Activated T-cell treated with anti-CD3 and anti-CD28 coated beads for 1 hour (primary cell): ENCODE measurements around the gene SLAIN1.
"Not testable (repeated sequence)": the region's sequence is repeated elsewhere in the genome, so short reads cannot be mapped to it uniquely, and the experiment has no call there.

Experiments
- DNase-seq: peaks from one replicate; pipeline ENCODE4 v3.0.0-alpha.2; 2020; ENCODE audit warnings: low read depth

The SLAIN1 gene

DNA sequence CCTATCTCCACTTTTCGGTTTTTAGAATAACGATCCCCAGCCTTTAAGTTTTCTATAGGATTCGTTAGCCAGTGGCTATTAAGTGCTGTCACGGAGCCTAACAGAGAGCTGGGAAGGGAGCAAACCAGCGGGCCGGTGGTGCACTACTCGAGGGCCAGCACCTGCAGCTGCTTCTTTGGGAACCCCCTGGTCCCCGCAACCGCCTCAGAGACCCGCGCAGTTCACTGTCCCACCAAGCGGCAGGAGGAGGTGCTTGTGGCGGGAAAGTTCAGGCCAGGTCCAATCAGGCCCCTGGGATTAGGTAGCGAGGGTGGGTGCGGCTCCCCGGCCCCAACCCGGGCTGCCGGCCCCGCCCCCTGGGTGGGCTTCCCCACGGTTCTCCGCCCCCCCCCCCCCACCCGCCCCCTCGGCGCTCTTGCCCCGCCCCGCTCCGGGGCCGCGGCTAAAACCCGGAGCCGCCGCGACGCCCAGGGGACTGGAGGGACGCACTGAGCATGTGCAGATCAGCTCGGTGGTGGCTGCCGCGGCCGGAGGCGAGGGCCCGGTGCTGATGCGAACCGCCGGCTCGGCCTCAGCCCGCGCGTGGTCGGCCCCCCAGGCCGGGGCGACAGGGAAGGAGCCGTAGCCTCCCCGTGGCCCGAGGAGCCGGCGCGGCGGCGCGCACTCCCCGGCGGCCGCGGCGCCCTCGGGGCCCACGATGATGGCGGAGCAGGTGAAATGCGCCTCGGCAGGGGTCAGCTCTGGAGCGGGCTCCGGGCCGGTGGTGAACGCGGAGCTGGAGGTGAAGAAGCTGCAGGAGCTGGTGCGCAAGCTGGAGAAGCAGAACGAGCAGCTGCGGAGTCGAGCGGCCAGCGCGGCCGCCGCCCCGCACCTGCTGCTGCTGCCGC is at the start of gene SLAIN1:
Gene SLAIN1 (plus strand): TSS at position 471 of the 887 bp plus-strand sequence. CDS start 227 bp downstream, at position 698.
- DNase-seq, result peak; percentile 75

DNA sequence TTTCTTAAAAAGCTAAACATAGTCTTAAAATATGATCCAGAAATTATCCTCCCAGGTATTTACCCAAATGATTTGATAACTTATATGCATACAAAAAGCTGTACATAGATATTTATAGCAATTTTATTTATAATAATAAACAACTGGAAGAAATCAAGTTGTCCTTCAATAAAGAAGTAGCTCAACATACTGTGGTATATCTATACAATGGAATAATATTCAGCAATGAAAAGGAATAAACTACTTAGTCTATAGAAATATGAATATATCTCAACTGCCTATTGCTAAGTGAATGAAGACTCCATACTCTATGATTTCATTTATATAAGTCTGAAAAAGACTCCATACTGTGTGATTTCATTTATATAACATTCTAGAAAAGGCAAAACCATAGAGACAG is 47.1 kb upstream of the SLAIN1 start:
- DNase-seq, result no peak

DNA sequence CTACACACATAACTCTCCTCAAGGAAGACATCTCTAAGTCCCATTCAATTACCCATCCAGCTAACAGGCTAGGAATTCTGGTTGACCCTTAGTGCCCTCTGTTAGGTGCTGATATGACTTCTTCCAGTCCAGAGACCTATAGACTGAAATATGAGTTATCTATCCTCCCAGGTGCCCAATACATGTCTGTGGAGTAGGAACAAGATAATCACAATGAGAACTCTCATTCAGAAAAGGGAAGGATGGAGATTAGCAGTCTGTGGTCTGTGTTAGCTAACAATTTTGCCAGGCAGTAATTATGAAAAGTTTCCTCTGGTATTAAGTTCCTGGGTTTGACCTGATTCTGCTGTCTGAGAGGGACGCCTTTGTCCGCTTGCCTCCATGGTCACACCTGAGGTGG is 44.2 kb upstream of the SLAIN1 start:
- no peak for DNase-seq

DNA sequence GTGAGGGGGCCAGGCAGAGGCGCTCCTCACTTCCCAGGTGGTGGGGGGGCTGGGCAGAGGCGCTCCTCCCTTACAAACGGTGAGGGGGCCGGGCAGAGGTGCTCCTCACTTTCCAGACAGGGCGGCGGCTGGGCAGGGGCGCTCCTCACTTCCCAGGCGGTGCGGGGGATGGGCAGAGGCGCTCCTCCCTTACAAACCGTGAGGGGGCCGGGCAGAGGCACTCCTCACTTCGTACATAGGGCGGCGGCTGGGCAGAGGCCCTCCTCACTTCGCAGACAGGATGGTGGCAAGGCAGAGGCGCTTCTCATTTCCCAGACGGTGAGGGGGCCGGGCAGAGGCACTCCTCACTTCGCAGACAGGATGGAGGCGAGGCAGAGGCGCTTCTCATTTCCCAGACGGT is 37.5 kb upstream of the SLAIN1 start:
- not testable (repeated sequence) for DNase-seq

DNA sequence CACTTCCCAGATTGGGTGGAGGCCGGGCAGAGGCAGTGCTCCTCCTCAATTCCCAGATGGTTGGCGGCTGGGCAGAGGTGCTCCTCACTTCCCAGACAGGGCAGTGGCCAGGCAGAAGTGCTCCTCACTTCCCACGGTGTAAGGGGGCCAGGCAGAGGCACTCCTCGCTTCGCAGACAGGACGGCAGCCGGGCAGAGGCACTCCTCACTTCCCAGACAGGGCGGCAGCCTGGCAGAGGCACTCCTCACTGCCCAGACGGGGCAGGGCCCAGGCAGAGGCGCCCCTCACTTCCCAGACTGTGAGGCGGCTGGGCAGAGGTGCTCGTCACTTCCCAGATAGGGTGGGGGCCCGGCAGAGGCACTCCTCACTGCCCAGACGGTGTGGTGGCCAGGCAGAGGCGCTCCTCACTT is 36.6 kb upstream of the SLAIN1 start:
- DNase-seq, result no peak

DNA sequence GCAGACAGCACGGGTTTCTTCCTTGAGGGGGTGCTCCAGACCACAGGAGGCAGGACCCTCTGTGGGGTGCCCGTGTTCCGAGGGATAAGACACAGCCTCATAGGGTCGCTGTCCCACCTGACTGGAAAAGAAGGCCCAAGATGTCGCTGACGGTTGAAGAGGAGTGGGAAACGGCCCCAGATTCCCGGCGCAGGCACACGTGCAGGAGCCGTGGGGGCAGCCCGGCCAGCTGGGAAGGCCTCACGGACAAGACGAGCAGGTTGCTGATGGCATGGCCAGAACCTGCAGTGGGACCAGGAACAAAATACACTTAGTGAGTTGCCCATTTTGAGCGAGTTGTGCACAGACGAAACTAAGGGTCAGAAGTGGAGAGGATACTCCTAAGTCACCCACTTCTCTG is 35.2 kb upstream of the SLAIN1 start:
- DNase-seq, result not testable (repeated sequence)

DNA sequence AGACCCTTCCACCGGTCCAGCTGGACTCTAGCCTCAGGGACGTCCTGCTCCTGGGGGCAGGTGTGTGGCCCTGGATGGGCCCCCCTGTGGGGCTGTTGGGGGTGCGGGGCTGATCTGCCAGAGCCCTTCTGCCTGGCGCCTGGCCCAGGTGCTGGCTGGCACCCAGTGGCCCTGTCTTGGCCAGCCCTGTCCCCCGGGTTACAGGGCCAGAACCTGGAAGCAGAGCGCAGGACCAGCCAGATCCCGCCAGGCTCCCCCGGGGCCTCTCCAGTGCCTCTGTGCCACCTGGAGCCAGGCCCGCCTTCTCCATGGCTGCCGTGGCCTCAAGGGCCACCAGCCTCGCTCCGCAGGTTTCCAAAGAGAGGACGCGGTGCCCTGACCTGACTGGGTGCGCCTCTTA is 34.7 kb upstream of the SLAIN1 start:
- not testable (repeated sequence) for DNase-seq

DNA sequence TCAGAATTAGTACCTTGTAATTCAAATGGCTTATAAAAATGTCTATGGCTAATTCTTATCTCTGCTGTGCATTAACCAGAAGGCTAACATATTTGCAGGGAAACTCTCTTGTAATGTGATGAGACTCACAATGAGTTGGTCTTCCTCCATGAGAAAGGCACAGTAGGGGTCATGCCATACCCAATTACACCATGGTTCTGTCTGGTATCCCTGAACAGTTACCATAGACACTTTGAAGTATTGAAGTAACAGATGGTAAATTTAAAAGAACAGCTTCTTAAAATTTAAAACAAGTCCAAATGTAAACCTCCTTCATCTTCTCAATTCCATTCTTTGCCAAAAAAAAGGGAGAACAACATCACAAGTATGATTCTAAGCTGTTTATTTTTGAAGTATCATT is 22.6 kb upstream of the SLAIN1 start:
- no peak for DNase-seq

DNA sequence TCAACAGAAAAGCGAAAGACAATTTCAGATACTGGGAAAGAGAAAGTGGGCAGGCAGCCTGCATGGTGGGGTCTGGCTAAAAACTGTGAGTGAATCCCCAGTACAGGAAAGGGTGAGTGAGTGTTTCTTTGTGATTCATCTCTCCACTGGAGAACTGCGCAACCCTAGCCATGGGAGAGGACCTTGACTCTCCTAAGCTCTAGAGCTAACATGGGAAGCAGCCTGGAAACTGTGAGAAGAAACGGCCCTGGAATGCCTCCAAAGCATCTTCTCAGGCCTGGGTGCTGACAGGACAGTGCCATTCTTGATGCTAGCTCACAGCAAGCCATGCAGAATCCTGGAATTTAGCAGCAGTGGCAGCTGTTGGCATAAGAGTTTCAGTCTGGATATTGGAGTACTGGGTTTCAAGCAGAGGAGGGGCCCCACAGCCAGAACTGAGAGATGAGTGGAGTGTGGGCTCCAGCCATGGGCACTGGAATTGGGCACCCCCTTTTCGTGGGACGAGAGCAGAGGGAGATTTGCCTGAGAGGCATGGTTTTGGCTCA is 18.7 kb upstream of the SLAIN1 start:
- no peak for DNase-seq

DNA sequence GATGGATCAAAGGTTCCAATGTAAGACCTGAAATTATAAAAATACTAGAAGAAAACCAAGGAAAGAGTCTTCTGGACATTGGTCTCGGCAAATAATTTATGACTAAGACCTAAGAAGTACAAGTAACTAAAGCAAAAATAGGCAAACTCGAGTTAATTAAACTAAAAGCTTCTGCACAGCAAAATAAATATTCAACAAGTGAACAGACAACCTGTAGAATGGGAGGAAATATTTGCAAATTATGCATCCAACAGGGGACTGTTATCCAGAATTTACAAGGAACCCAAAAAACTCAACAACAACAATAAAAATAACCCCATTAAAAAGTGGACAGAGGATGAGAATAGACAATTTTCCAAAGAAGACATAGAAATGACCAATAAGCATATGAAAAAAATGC is 9.7 kb upstream of the SLAIN1 start:
- no peak for DNase-seq

DNA sequence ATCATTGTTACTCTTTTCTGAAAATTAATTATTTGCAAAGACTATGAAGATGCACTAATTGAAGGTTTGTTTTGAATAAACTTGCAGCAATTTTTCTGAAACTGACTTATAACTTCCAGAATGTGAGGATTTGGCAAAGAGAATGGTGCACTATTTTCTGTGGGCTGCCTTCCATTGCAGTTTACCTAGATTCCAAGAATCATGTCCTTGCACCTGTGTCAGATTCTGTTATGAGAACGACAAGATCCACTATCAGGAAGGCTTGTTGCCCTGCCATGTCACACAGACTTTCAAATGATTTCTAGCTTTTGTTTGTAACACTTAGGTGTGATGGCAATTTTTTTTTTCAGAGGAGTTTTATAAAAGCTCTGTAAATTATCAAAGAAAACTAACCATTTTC is 5.6 kb upstream of the SLAIN1 start:
- DNase-seq, result no peak

DNA sequence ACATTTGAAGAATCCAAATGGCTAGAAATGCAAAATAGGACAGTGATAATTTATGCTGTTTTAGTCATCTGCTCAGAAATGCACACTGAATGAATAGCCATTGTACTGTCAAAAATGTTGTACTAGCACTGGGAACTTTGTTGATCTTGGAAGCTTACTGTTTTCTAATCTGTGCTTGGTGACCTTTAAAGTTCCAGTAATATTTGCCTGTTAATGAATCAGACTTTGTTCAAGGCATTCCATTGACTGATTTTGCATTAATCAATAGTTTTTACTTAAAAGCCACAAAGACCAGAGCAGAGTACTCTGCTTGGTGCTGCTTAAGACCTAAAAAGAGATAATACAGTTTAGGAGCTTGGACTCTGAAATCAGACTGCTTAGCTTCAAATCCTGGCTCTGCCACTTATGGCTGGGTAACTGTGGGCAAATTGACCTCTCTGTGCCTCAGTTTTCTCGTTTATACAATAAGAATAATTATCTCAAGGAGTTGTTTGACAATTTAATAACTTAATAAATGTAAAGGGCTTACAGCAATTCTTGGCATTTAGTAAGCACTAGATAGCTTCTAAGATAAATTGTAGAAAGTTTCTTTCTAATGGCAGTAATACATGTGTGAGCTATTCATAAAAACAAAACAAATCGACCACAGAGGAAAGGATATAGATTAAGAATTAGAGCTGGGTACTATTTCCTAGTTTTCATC is 4.6 kb upstream of the SLAIN1 start:
- no peak for DNase-seq

DNA sequence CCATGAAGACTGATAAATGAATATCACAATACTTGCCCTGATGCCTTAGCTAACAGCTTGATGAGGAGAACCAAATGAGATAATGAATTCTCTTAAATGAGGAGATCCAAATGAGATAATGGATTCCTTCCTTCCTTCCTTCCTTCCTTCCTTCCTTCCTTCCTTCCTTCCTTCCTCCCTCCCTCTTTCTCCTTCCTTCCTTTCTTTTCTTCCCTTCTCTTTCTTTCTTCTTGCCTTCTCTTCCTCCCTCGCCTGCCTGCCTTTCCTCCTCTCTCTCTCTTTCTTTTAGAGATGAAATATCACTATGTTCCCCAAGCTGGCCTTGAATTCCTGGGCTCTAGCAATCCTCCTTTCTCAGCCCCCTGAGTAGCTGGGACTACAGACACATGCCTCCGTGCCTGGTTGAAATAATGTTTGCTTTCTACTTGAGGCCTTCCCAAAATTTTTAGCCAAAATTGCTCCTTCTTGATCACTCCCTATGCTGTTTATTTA is 4.0 kb upstream of the SLAIN1 start:
- DNase-seq, result no peak

DNA sequence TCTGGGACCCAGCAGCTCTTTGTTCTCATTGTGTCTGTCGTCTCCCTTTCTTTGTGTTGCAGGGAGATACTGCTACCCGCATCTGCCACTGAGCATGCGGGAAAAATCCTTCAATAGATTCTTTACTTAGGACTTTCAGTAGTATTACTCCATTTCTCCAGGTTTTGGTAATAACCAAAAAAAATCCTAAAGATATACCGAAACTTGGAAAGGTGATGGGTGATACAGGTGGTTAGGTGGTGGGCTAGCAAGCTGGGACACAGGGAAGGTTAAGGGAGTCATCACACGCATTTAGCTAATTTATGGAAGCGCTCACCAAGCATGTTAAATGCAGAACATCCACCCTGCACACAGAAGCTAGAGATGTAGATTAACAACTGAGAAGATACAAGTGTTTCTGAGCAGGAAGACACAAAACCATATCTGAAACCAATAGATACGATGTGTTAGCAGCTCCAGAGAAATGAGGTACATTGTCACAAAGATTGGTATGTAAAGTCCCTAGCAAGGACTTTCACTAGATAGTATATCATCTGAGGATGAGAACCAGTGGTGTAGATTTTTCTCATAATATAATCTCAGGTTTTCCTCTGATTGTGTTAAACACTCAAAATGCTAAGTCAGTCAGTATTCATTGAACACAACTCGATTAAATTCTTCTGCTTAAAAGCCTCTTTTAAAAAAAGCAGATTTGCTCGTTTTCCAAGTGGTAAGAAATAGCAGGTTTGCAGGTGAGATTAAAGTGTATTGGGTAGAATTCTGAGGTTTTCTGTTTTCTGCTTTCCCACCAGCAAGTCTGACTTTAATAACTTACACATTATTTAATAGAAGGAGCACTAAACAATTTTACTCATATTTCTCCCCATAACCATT is 1.2 kb upstream of the SLAIN1 start:
- DNase-seq, result no peak

DNA sequence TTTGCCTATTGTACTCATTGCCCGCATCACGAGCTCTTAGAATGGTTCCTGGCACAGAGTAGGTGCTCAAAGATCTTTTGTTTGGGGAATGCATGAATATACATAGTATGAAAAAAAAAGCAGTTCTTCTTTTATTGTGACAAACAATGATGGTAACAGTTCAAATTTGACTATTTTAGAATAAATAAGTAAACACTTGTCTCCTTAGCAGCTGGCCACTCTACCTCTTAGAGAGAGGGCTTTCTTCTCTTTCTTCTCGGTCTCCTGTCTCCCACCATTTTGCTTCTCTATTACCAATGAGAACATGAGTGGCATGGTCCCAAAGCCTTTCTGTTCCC is 639 bp upstream of the SLAIN1 start:
- DNase-seq, result no peak

DNA sequence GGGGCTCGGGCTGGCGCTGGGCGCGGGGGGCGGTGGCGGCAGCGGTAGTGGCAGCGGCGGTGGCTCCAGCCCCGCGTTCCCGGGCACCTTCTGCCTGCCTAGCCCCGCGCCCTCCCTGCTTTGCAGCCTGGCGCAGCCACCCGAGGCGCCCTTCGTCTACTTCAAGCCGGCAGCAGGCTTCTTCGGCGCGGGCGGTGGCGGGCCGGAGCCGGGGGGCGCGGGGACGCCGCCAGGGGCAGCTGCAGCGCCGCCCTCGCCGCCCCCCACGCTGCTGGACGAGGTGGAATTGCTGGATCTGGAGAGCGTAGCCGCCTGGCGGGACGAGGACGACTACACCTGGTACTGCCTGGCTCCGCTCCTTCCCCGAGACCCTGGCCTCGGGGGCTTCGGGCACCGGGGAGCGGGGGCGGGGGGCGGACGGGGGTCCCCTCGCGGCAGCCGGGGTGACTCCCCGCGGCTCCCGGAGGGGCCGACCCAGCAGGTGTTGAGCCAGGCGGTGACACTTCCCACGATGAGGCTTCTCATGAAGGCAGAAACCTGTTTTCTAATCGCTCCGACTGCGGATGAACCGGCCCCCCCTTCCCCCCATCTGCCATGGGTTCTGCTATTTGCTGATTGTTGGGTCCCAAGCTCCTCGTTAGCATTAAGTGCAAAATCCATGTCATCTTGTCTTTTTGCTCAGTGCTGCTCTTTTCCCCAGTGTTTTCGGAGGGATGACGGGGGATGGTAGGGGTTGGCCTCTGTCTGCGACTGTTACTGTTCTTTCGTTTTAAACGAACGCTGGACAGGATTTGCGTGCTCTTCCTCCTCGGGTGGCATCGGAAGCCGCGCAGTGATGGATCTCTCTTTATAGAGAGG is 943 bp downstream of the SLAIN1 start:
- DNase-seq, result peak; percentile 27

DNA sequence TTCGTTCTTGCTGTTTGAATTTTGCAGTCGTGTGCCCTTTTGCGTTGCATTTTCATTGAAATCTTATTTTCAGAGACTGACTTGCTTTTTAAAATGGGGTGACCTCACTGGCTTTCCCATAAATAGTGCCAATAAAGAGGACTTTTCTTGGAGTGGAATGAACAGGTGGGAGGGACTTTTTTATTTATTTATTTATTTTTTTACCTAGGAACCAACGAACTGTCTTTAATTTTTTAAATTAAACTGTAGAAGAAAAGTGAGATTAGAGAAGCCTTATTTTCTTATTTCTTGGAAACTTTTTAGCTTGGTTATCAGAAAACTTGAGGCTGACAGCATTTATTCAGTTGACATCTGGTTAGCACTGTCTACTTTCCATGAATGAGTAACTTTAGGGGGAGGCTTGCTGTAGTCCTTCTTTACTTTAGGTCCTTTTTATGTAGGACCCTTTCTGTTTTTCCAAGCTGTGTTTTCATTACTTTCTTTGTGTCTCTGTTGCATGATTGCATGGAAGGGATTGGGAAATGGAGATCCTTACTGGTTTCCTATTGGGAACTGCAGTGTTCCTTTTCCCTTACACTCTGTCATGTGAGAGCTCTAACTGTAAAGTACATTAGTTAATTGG is 1.7 kb downstream of the SLAIN1 start:
- no peak for DNase-seq

DNA sequence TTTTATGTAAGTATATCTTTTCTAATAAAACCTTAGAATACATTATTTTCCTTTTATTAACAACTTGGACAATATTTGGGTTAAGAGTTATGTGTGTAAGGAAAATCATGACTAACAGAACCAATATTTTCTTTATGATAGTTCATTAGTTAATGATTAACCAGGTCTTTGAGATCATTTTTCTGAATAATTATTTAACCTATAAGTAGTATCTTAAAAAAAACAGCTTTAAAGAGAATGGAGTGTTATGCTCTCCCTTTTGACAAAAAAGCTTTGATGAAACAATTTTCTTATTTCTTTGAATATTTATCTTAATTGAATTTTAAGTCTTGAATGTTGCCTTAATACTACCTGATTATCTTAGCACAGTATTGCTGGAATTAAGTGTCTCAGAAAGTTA is 3.8 kb downstream of the SLAIN1 start:
- no peak for DNase-seq

DNA sequence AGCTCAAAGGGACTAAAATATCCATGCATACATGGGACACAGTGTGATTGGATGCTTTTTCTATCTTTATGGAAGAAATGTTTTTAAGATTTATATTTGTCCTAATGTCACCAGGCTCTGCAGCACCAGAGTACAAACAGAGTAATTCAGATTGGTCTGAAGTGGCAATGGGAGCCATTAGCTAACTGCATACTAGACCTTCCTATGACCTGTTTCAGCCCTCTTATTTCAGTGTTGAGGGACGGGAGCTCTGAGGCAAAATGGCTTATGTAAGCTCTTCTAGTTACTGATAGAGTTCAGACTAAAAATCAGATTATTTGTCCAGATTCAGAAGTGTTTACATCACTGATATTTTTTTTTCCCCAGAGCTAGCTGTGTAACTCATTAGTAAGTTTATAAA is 4.9 kb downstream of the SLAIN1 start:
- DNase-seq, result no peak

DNA sequence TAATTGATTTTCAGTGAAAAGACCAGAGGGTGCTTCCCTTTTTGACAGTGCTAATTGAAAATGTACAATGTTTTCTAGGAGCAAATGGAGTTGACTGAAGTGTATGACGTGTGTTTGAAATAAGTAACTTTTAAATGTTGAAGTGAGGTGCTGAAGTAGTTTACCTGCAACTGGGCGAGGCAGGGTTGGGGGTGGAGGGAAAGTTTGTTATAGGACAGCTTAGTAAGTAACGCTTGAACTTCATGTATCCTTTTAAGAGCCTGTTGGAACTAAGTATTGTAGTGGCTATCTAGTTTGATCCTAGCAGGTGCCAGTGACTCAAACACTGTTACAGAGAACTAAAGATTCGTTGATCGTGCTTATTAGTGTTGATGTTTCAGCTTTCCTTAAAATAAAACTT is 5.9 kb downstream of the SLAIN1 start:
- no peak for DNase-seq
